H9 (cell line): ENCODE measurements around the gene IGFBP7. TPM values are rescaled to one million over a fixed set of nuclear protein-coding genes. Genes with fewer than 3 reads are reported as not detected.

Experiments used
- DNase-seq: peaks from one replicate; pipeline ENCODE4 v3.0.0-alpha.2; 2017
- H2AFZ ChIP-seq: one replicate; pipeline ENCODE4 v1.6.1; 2013; ENCODE audit warnings: mild to moderate bottlenecking, low read length, control low read depth, moderate library complexity
- H2AK5ac ChIP-seq: 2 replicates; pipeline ENCODE4 v1.6.1; 2013; ENCODE audit warnings: low read length, control low read depth, mixed read lengths; ENCODE audit not compliant: insufficient read length
- H2BK120ac ChIP-seq: one replicate; pipeline ENCODE4 v1.6.1; 2013; ENCODE audit warnings: low read depth, mild to moderate bottlenecking, low read length, control low read depth, inconsistent platforms; ENCODE audit not compliant: poor library complexity, severe bottlenecking
- H2BK12ac ChIP-seq: 2 replicates; pipeline ENCODE4 v1.6.1; 2013; ENCODE audit warnings: low read length, control low read depth, mixed read lengths, low read depth; ENCODE audit not compliant: insufficient read length
- H2BK15ac ChIP-seq: 2 replicates; pipeline ENCODE4 v1.6.1; 2013; ENCODE audit warnings: low read depth, low read length, control low read depth
- H2BK20ac ChIP-seq: one replicate; pipeline ENCODE4 v1.6.1; 2013; ENCODE audit warnings: low read depth, mild to moderate bottlenecking, low read length, control low read depth, inconsistent platforms; ENCODE audit not compliant: poor library complexity, severe bottlenecking
- H2BK5ac ChIP-seq: 2 replicates; pipeline ENCODE4 v1.6.1; 2013; ENCODE audit warnings: low read length, control low read depth, mixed read lengths; ENCODE audit not compliant: insufficient read length
- H3K14ac ChIP-seq: 2 replicates; pipeline ENCODE4 v1.6.1; 2013; ENCODE audit warnings: low read length, control low read depth; ENCODE audit not compliant: insufficient read depth
- H3K18ac ChIP-seq: 2 replicates; pipeline ENCODE4 v1.6.1; 2013; ENCODE audit warnings: low read depth, mild to moderate bottlenecking, mixed read lengths, low read length, control low read depth; ENCODE audit not compliant: insufficient read length
- H3K23ac ChIP-seq: 2 replicates; pipeline ENCODE4 v1.6.1; 2013; ENCODE audit warnings: low read length, control low read depth, mixed read lengths, low read depth; ENCODE audit not compliant: insufficient read length
- H3K23me2 ChIP-seq: 2 replicates; pipeline ENCODE4 v1.6.1; 2013; ENCODE audit warnings: low read depth, mild to moderate bottlenecking, mixed read lengths, low read length, control low read depth; ENCODE audit not compliant: insufficient read length, poor library complexity, severe bottlenecking
- H3K27ac ChIP-seq: 2 replicates; pipeline ENCODE4 v1.5.1; 2013; ENCODE audit warnings: low read length, control low read depth, mixed read lengths, low read depth; ENCODE audit not compliant: insufficient read length
- H3K27me3 ChIP-seq: 2 replicates; pipeline ENCODE4 v1.6.1; 2013; ENCODE audit warnings: low read length, control low read depth, inconsistent platforms; ENCODE audit not compliant: insufficient read depth
- H3K4ac ChIP-seq: 2 replicates; pipeline ENCODE4 v1.6.1; 2013; ENCODE audit warnings: low read depth, mild to moderate bottlenecking, control low read depth, inconsistent platforms, low read length, moderate library complexity
- H3K4me1 ChIP-seq: 2 replicates; pipeline ENCODE4 v1.6.1; 2013; ENCODE audit warnings: low read length, control low read depth, inconsistent platforms; ENCODE audit not compliant: insufficient read depth
- H3K4me2 ChIP-seq: 2 replicates; pipeline ENCODE4 v1.6.1; 2013; ENCODE audit warnings: low read length, control low read depth, mixed read lengths; ENCODE audit not compliant: insufficient read length, insufficient read depth
- H3K56ac ChIP-seq: 2 replicates; pipeline ENCODE4 v1.6.1; 2013; ENCODE audit warnings: low read depth, mild to moderate bottlenecking, mixed read lengths, low read length, control low read depth; ENCODE audit not compliant: insufficient read length
- H3K79me1 ChIP-seq: 2 replicates; pipeline ENCODE4 v1.6.1; 2013; ENCODE audit warnings: low read depth, mild to moderate bottlenecking, moderate library complexity, low read length, control low read depth, inconsistent platforms; ENCODE audit not compliant: insufficient read depth, poor library complexity, severe bottlenecking
- H3K79me2 ChIP-seq: 2 replicates; pipeline ENCODE4 v1.6.1; 2013; ENCODE audit warnings: low read length, control low read depth, inconsistent platforms; ENCODE audit not compliant: insufficient read depth
- H3K9ac ChIP-seq: 2 replicates; pipeline ENCODE4 v1.6.1; 2013; ENCODE audit warnings: low read length, control low read depth, mixed read lengths; ENCODE audit not compliant: insufficient read length; ENCODE audit errors: extremely low read depth
- H3K9me3 ChIP-seq: one replicate; pipeline ENCODE4 v1.6.1; 2013; ENCODE audit warnings: low read depth, low read length, inconsistent platforms; ENCODE audit not compliant: control insufficient read depth
- H3T11ph ChIP-seq: one replicate; pipeline ENCODE4 v1.6.1; 2013; ENCODE audit warnings: mild to moderate bottlenecking, low read length, control low read depth, inconsistent platforms
- H4K20me1 ChIP-seq: one replicate; pipeline ENCODE4 v1.6.1; 2013; ENCODE audit not compliant: control insufficient read depth, insufficient read length, insufficient read depth
- H4K5ac ChIP-seq: 2 replicates; pipeline ENCODE4 v1.6.1; 2013; ENCODE audit warnings: low read depth, mild to moderate bottlenecking, mixed read lengths, low read length, control low read depth; ENCODE audit not compliant: insufficient read length
- H4K8ac ChIP-seq: replicated peaks from 2 replicates; pipeline ENCODE4 v1.6.1; 2013; ENCODE audit warnings: low read length, control low read depth, mixed read lengths, low read depth; ENCODE audit not compliant: insufficient read length
- H4K91ac ChIP-seq: 2 replicates; pipeline ENCODE4 v1.6.1; 2013; ENCODE audit warnings: low read depth, mild to moderate bottlenecking, moderate library complexity, mixed read lengths, low read length, control low read depth; ENCODE audit not compliant: insufficient read length
- H3K27ac Mint-ChIP-seq, 3 experiments: 2 replicates in 2 of 3; 3 replicates in 1 of 3; pipeline ENCODE4 v1.8.0; 2020 to 2021; ENCODE audit warnings: mixed read lengths in 3 of 3, mild to moderate bottlenecking in 1 of 3, moderate library complexity in 1 of 3
- H3K27me3 Mint-ChIP-seq: 2 replicates; pipeline ENCODE4 v1.8.0; 2021; ENCODE audit warnings: low read depth, mild to moderate bottlenecking, moderate library complexity, mixed read lengths
- H3K36me3 Mint-ChIP-seq, 3 experiments: 2 replicates in 2 of 3; 3 replicates in 1 of 3; pipeline ENCODE4 v1.8.0; 2020 to 2021; ENCODE audit warnings: low read depth in 3 of 3, mixed read lengths in 3 of 3; ENCODE audit not compliant: insufficient read depth in 1 of 3
- H3K4me1 Mint-ChIP-seq, 2 experiments: 2 replicates each; pipeline ENCODE4 v1.8.0; 2020; ENCODE audit warnings: mixed read lengths in 2 of 2
- H3K4me3 Mint-ChIP-seq, 2 experiments: 2 replicates in 1 of 2; 3 replicates in 1 of 2; pipeline ENCODE4 v1.8.0; 2020 to 2021; ENCODE audit warnings: mild to moderate bottlenecking in 2 of 2, mixed read lengths in 2 of 2, moderate library complexity in 1 of 2
- H3K9me3 Mint-ChIP-seq, 2 experiments: 2 replicates in 1 of 2; 3 replicates in 1 of 2; pipeline ENCODE4 v1.8.0; 2020; ENCODE audit warnings: mild to moderate bottlenecking in 2 of 2, mixed read lengths in 2 of 2, moderate library complexity in 1 of 2
- WGBS: extraction: QIAGEN DNeasy Blood & Tissue Kit; methylation state at CpG from one replicate; pipeline ENCODE4 v1.1.7; 2013; ENCODE audit warnings: missing lambda C conversion rate, low lambda C conversion rate, mixed read lengths; ENCODE audit not compliant: insufficient read length; ENCODE audit errors: extremely low coverage; 5-methylcytosine and 5-hydroxymethylcytosine counted together
- total RNA-seq: library from RNA; stranded (reverse); gene quantifications from 2 replicates; pipeline ENCODE4 v1.2.1, GENCODE V29; 2021
- TF ChIP-seq, protein P1 (sequence below): fragments of 200-600 bp; sonication (generic); conservative IDR thresholded peaks from 3 replicates; pipeline ENCODE4 v1.8.0; 2021; ENCODE audit warnings: antibody characterized with exemption, mild to moderate bottlenecking

IGFBP7 gene
- total RNA-seq, 1 experiment from 2014 or later, result 0.37 TPM

GRCh38 chr4:57116245-57116644 is 6.1 kb upstream of the IGFBP7 start:
- no peaks in the 10 kb centered on the region for H3K4me1 ChIP-seq
- H3K4me3 Mint-ChIP-seq, result no peak overlapping the region
- H2BK5ac ChIP-seq, result no peak overlapping the region
- no peak overlapping the region for H2BK12ac ChIP-seq
- H3T11ph ChIP-seq, result no peak overlapping the region
- H3K79me2 ChIP-seq, result no peaks in the 10 kb centered on the region
- no peak overlapping the region for H2AFZ ChIP-seq
- no peaks in the 10 kb centered on the region for H3K23me2 ChIP-seq
- H3K4me1 Mint-ChIP-seq, result peaks cover 8 to 15% of the 10 kb centered on the region in 2 experiments
- no peak overlapping the region for H4K8ac ChIP-seq
- no peaks in the 10 kb centered on the region for H3K9me3 ChIP-seq
- H4K5ac ChIP-seq, result no peak overlapping the region
- no peak overlapping the region for H3K23ac ChIP-seq
- no peak overlapping the region for H3K14ac ChIP-seq
- no peak overlapping the region for H3K4ac ChIP-seq
- H3K9me3 Mint-ChIP-seq, result no peaks in the 10 kb centered on the region
- H3K27me3 ChIP-seq, result no peaks in the 10 kb centered on the region
- H2AK5ac ChIP-seq, result no peak overlapping the region
- WGBS, result no CpG with 5 or more reads among the region's 3 CpGs
- no peak overlapping the region for H2BK20ac ChIP-seq
- no peaks in the 10 kb centered on the region for H4K20me1 ChIP-seq
- H2BK15ac ChIP-seq, result no peak overlapping the region
- H3K79me1 ChIP-seq, result no peaks in the 10 kb centered on the region
- H3K56ac ChIP-seq, result no peak overlapping the region
- H3K36me3 Mint-ChIP-seq, result no peaks in the 10 kb centered on the region
- H3K9ac ChIP-seq, result no peak overlapping the region
- TF ChIP-seq, protein P1, sequence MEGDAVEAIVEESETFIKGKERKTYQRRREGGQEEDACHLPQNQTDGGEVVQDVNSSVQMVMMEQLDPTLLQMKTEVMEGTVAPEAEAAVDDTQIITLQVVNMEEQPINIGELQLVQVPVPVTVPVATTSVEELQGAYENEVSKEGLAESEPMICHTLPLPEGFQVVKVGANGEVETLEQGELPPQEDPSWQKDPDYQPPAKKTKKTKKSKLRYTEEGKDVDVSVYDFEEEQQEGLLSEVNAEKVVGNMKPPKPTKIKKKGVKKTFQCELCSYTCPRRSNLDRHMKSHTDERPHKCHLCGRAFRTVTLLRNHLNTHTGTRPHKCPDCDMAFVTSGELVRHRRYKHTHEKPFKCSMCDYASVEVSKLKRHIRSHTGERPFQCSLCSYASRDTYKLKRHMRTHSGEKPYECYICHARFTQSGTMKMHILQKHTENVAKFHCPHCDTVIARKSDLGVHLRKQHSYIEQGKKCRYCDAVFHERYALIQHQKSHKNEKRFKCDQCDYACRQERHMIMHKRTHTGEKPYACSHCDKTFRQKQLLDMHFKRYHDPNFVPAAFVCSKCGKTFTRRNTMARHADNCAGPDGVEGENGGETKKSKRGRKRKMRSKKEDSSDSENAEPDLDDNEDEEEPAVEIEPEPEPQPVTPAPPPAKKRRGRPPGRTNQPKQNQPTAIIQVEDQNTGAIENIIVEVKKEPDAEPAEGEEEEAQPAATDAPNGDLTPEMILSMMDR, result no peak
- no peak overlapping the region for H3K27ac Mint-ChIP-seq
- no peak overlapping the region for H3K27ac ChIP-seq
- H3K27me3 Mint-ChIP-seq, result peaks cover 49% of the 10 kb centered on the region
- H4K91ac ChIP-seq, result no peak overlapping the region
- no peak overlapping the region for H2BK120ac ChIP-seq
- DNase-seq, result no peak
- no peak overlapping the region for H3K4me2 ChIP-seq
- H3K18ac ChIP-seq, result no peak overlapping the region
